NCI-H1105 (cell line): ENCODE data around the gene ATRIP.

ENCODE experiments used
- DNase-seq: peaks from one replicate; lab custom pipeline; 2025; lab: John Stamatoyannopoulos, UW

Gene ATRIP

DNA sequence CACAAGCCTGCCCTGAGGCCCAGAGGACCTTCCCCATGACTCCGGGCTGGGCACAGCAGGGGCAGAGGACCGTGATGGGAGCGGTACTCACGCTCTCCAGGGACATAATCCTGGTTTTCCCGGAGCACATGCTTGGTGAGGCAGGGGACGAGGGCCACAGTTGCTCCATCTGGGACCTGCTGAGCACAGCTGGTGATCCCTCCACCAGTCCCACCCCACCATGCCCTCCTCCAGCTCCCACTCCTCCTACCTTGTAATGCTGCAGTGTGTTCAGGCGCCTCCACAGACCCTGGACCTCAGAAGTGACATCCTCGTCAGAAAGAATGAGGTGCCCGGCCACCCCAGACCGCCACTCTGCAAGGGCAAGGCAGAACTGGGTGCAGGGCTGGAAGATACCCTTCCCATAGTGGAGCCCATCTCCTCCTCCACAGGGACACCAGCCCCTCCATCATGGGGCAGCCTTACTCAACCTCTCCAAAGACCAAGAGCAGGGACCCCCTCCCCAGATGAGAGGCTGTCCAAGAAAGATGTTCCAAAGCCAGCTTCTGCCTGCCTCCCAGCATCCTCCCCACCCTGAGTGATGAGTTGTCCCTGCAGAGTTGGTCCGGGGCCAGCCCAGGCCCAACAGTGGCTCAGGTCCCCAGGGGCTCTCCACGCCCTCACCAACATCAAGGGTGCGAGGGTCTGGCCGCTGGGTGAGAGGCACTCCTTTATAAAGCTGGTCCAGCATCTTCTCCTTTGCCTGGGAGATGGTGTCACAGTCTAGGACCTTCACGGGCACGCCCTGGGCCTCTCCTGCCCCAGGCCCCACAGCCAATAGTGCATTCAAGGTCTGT is 36.1 kb upstream of the ATRIP start:
- no peak for DNase-seq

DNA sequence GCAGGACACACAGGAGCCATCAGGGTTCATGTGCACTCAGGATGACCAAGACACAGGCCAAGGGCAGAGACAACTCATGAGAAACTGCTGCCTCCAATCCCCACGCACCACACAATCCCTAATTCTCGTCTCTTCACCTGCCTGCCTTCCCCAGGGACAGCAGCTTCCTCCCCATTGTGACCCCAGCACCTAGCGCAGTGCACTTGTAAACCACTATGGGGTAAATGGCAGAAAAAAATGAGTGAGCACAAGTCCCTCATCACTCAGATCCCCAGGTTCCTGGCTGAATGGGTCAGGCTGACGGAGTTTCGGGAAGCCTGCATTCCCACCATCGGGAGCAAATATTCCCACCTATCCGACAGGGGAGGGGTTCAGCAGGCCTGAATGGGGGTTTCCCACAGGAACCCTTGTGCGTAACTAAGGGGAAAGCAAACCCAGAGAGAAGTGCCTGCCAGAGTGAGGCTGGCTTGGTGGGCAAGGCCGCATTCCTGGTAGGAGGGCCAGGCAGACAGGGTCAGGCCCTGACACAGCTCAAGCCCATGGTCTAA is 35.4 kb upstream of the ATRIP start:
- no peak for DNase-seq

DNA sequence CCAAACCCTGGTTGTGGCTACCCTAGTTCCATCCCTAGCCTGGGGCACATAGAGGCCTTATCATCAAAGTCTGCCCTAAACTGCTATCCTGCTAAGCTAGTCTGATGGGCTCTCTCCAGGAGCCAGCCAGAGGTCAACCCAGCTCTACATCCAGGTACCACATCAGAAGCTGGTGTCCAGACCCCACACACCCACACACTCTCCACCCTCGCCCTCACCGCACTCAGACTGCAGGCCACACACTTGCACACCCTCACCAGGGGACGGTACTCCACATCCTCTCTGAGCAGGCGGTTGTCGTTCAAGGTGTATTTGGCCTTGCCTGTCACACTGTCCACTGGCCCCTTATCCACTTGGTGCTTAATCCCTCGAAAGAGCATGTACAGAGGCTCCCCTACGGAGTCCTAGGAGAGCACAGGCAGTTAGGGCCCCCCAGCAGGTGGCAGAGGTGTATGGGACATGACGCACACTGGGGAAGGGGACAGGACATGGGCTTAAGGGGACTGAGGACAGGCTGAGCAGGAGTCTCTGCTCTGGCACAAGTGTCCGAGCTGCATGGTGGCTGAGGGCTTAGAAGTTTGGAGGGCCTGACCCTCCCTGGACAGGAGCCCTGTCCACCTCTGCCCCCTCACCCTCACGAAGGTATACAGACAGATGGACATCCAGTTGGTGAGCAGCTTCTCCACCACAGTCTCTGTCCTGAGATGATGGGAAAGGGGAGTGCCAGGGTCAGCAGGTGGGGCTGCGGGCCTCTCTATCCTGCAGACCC is 34.7 kb upstream of the ATRIP start:
- DNase-seq = no peak

DNA sequence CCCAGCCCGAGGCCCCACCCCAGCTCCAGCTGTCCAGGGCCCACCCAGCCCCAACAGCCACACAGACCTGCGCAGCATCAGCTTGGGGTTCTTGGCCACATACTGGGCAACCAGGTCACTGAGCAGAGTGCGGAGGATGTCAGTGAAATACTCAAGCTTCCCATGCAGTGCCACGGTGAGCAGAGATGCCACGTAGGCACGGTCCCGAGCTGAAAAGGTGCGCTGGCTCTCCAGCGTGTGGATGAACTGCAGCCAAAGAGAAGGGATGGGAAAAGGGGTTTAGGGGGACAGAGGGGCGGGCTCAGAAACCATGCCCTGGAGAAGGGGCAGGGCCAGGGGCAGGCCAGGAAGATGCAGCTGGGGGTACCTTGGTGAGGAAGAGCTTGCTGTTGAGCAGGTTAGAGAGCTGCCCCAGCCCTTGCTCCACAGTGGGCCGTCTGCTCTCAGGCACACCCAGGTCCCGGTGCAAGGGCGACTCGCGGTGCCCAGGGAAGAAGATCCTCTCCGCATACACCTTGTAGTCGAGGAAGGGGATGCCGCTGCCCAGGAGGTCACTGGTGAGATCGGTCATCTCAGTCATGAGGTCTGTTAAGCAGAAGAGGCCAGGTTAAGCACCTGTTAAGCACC is 34.0 kb upstream of the ATRIP start:
- DNase-seq = no peak

DNA sequence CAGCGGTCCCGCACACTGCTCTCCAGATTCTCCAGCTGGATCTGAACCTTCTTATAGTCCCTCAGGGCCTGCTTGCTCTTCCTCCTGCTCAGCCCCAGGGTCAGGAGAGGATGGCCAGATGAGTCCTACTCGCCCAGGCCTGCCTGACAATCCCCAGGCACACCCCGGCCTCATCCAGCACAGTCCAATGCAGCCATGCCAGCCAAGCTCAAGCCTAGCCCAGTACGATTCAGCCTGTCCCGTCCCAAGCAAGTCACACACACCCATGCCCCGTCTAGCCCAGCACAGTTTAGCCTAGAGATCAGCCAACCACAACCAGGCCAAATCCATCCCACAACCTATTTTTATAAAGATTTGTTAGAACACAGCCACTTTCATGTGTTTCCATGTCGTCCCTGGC is 33.5 kb upstream of the ATRIP start:
- DNase-seq = no peak

DNA sequence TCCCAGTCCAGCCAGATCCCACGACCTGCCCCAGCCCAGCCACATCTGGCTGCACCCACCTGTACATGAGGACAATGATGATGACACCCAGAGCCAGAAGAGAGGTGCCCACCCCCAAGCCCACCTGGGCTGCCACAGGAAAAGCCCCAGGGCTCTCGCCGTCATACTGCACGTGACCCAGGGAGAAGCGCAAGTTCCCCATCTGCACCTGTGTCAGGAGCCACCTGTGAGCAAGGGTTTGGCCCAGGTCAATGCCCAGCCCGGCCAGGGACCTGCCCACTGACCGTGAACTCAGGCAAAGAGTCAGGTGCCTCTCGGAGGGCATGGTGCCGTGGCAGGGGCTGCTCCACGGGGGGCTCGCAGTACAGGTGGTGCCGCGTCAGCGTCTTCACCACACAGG is 32.9 kb upstream of the ATRIP start:
- no peak for DNase-seq

DNA sequence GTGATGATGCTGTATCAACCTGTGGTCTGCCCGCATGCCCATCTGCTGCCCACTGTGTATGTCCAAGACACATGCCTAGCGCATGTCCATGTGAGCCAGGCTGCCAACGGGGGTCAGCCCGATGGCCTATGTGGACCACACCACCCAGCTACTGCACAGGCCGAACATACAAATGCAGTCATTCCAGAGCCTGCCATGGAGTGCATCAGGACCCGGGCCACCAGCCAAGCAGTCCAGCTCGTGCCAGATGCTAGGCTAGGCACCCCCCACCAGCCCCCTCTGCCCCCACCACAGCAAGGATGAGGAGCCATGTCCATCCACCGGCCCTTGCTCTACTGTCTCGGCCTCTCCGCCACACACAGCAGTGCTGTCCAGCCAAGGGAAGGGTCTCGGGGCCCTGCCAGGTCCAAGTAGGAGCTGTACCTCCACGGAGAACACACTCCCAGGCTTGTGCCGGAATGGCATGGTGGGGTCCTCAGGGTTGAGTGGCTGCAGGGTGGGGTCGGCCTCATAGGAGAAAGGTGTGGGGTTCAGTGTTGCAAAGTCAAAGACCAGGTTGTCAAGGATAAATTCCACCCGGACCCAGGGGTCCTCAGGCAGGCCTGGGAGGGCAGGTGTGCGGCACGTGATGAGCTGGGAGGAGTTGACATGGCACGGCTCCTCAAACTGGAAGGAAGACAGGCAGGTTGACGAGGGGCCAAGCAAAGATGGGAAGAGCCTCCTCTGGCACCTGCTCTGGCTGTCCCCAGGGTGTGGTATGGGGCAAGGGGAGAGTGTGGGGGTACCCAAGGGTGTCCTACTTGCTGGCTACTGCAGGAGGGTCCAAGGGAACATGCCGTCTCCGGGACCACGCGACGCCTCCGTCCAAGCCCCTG is 31.9 kb upstream of the ATRIP start:
- no peak for DNase-seq

DNA sequence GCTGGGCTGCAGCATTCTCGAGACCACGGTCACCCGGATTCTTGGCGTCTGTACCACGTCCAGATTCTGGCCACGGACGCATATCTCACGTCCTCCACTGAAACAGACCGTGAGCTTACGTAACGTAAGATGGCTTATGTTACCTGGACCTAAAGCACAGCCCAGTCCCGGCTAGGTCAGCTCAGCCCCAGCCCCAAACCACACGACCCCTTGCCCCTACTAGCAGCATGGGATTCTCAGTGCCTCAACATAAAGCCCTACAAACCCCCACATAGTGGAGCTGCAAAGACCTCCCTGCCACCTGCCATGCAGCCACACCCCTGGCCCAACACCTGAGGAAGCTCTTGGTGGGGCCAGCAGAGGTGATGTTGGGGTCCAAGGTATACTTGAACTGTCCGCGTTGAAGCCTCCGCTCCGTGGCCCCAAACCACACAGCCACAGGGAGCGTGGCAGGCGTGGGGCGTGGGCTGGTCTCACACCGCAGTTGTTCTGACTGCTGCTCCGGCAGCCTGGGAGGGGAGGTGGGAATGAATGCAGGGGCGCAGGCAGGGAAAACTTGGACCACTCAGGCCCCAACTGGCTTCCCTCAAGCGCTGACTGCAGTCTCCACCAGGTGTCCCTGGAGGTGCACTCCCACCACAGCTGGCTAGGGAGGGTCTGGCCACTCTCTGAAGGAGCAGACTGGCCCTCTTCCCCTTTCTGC is 31.1 kb upstream of the ATRIP start:
- DNase-seq = no peak

DNA sequence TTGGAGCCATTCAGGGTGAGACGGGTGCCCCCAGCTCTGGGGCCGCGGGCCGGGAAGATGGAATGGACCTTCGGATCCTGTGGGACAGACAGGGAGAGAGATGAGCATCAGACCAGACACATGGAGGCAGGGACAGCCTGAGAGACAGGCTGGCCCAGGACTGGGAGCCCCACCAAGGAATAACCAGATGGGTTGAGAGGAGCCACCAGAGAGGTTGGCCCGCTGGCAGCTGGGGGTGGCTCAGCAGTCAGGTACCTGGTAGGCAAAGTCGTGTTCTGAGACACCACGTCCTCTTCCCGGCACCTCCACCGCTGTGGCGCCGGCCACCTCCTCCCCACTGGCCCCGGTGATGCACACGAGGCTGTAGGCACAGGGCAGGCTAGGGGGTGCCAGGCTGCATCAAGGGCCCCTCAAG is 30.4 kb upstream of the ATRIP start:
- no peak for DNase-seq

DNA sequence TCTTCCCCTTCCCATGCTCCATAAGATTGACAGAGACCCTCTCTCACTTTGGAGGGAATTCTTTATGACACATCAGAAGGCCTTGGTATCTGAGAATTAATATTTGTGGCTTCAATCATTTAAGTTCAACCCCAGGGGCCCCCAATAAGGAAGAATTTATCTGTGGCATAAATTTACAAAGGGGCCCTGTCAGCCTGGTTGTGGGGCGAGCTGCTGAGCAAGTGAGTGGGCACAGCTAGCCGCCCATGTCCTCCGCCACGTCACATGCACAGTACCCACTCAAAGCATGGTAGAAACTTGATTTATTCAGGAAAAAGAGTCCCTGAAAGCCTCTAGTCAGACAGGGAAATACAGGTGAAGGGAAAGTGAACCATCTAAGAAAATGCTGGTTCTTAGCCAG is 30.0 kb upstream of the ATRIP start:
- no peak for DNase-seq

DNA sequence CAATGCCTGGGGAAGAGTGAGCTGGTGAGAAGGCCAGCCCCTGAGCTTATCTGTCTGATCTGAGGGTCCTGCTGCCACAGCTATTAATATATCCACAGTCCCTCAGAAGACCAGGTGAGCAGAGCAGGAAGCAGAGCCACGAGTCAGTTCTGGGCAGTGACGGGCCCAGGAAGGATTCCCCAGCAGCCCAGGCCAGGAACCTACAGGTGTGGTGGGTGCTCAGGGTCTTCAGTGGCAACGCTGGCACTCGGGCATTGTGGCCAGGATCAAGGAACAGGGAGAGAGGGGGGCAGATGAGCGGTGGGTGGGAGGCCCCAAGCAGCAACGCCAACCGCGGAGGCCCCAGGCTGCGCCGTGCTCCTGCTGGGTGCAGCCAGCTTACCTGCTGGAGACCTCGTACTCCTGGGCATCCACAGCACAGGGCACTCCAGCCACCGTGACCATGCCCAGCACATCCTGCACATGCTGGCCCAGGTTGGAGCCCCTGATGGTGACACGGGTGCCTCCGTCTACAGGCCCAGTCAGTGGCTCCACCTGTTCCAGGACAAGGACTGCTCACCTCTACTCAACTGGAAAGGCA is 28.9 kb upstream of the ATRIP start:
- no peak for DNase-seq

DNA sequence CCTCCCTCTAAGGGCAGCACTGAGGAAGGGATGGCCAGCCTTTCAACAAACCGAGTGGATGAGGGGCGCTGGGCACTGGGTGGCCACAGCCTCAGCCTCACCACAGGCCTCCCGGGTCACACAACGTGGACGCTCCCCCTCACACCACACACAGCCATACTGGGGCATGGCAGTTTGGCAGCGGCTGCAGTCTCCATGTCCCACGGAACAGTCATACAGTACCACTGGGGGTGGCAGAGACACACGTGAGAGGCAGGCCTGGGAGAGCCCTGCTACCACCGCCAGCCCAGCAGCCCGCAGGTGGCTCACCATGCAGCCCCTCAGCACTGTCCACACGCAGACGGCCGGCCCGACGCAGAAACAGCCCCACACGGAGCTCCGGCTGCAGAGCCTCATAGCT is 28.4 kb upstream of the ATRIP start:
- no peak for DNase-seq

DNA sequence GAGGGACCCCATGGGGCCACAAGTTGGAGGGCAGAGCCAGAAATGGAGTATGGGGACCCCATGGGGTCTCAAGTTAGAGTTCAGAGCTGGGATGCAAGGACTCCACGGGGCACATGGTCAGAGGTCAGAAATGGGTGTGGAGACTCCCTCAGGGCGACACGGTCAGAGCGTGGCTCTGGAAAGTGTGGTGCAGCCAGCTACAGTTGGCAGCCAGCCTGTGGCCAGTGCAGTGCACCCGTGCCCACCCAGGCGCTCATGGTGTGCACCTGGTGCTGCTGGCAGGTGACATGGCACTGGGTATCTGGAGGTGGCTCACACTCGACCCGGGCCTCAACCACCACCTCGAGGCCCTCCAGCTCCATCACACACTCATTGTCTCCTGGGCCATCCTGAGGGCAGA is 27.9 kb upstream of the ATRIP start:
- DNase-seq = no peak

DNA sequence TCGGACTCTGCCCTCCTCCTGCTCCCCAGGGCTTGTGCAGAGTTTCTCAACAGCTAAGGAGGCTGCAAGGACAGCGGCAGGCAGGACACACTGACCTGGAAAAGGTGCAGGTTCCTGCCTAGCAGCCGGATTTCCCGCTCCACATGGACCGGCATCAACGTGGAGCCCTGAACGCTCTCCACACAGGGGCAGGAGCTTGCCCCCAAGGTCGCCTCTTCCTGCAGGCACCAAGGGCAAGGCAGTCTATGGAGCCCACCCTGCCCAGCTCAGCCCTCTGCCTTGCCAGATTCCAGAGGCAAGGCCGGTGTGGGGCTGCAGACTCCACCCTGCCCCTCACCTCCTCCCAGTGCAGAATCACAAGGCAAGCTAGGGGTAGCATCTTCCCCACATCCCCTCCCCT is 27.4 kb upstream of the ATRIP start:
- DNase-seq = no peak

DNA sequence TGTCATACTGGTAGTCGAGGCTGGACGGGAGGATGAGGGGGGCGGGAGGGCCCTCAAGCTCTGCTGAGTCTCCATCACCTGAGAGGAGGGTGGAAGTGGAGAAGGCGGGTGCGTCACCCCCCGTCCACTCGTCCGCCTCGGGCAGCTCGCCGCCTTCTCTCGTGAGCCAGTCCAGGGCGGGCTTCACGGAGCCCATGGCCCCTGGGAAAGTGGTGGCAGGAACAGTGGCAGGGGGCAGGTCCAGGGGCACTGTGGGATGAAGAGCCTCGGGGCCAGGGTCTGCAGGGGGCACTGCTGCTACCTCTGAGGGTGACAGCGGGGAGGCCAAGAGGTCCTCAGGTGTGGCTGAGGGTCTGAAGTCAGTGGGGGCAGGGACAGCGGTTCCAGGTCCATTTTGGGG is 26.9 kb upstream of the ATRIP start:
- DNase-seq = no peak

DNA sequence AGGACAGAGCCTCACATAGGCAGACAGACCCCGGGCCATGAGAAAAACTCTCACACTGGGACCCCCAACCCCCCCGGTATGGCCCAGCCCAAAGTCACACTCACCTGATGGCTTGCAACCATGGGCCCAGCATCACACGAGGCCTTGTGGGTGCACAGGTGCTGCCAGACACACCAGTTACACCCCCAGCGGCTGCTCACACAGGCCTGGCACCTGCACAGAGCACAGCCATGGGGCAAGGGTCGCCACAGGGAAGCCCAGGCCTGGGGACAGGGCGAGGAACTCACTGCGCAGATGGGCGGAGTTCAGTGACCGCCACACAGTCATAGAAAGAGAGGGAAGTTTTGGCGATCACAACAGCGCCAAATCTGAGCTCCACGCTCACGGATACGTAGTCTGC is 26.0 kb upstream of the ATRIP start:
- no peak for DNase-seq

DNA sequence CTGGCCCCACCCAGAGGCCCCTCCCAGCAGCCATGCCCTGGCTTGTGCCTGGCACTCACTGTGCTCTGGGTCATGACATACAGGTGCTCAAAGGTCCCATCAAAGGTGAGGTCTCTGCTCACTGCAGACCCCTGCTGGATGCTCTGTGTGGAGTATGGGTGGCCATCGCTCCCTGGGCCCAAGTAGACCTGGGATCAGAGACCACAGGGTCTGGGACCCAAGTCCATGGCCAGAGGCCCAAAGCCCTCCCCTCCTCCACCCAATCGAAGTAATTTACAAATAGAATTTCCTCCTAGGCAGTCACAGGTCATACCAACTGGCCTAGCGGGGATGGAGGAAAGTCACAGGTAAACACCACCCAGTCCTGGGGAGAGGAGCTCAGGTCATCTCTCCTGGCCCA is 24.3 kb upstream of the ATRIP start:
- no peak for DNase-seq

DNA sequence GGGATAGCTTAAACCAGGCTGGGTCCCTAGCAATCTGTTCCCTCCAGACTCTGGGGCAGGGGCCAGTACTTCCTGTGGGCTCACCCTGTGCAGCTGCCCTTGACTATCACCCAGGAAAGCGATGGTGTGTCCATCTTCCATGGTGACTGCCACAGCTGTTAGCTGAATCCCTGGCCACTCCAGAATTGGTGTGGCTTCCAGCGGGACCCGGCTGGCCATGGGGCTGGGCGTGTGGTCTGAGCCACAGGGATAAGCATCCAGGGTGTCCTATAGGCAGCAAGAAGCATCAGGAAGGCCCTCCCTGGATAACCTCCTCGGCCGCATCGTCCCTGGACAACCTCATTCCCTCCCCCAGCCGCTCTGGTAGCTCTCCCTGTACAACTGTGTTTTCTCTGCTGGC is 23.9 kb upstream of the ATRIP start:
- no peak for DNase-seq

DNA sequence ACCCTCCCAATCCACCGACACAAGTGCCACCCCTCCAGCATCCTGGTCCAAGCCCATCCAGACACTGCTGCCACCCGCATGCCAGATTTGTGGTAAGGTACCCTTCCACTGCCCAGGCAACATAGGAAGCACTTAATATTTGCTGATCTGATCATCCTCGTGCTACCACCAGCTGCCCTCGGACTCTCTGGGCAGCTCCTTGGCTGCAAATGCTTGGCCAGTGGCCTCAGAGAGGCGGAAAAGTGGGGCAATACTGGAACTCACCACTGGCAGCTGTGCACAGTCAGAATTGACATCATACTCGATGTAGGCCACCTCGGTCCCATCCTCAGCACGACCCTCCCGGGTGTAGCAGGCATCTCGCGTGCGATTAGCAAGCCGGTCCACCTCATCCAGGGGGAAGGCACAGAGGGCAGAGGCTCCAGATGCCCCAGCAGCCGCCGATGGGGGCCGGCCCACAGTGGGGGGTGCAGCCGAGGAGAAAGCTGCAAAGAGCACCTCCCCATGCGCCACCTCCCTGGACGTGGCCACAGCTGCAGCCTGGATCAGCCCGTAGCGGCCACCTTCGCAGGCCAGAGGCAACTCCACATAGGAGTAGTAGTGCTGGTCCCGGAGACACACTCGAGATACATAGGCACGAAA is 23.2 kb upstream of the ATRIP start:
- no peak for DNase-seq
